RPMI7951 (cell line): Measurements from ENCODE around the gene PAX9. TPM values are rescaled to one million over a fixed set of nuclear protein-coding genes. Genes with fewer than 3 reads are reported as not detected.

Source experiments
- total RNA-seq: library from RNA; depleted of rRNA; stranded (reverse); fragments of >200 nt; shearing (Covaris generic); gene quantifications from 2 replicates; pipeline ENCODE4 v1.2.3, GENCODE V29; 2014; rRNA removed

PAX9 gene
- total RNA-seq, 1 experiment from 2014 or later = not detected

Other genes with a start within 250 kb of the PAX9 start
- not detected in 2 replicates for gene NKX2-1, start 141.6 kb upstream of the PAX9 start, total RNA-seq
- not detected in 2 replicates for gene NKX2-8, start 79.2 kb upstream of the PAX9 start, total RNA-seq